IMR-90 (cell line): ENCODE results near the gene GPATCH2. TPM values are rescaled to one million over a fixed set of nuclear protein-coding genes. Genes with fewer than 3 reads are reported as not detected.

Source experiments
- ATAC-seq: fragments of 200-7000 bp; cut with Tn5 transposase; 2 replicates; pipeline ENCODE4 v1.9.1; 2020; ENCODE audit warnings: low read depth, mild to moderate bottlenecking, moderate library complexity
- BruUV-seq: library from RNA; stranded (reverse); fragments of 400-500 nt; replicated peaks from 2 replicates; lab custom pipeline; 2021; lab: Mats Ljungman, UMichigan
- CTCF ChIA-PET: fragments of 300-600 bp; formaldehyde crosslinking; extraction: SDS; loops from one replicate; lab custom pipeline; 2021; ENCODE audit warnings: antibody characterized with exemption; lab: Yijun Ruan, JAX
- POLR2A ChIA-PET: fragments of 300-600 bp; sonication (Branson Sonifier 250); formaldehyde crosslinking; loops from one replicate; lab custom pipeline; 2022; ENCODE audit warnings: antibody characterized with exemption; ENCODE audit not compliant: unreplicated experiment; lab: Charles Lee
- DNase-seq: peaks from one replicate; pipeline ENCODE4 v3.0.0; 2013
- H2AFZ ChIP-seq: replicated peaks from 2 replicates; pipeline ENCODE3; 2013; ENCODE audit warnings: low read length, mild to moderate bottlenecking; ENCODE audit not compliant: poor library complexity
- H2AK5ac ChIP-seq: 2 replicates; pipeline ENCODE4 v1.6.1; 2013; ENCODE audit warnings: low read depth, low read length, inconsistent platforms
- H2AK9ac ChIP-seq: replicated peaks from 2 replicates; pipeline ENCODE3; 2013; ENCODE audit warnings: mild to moderate bottlenecking, low read depth, low read length, moderate library complexity; ENCODE audit not compliant: poor library complexity
- H2BK120ac ChIP-seq: 2 replicates; pipeline ENCODE4 v1.6.1; 2013; ENCODE audit warnings: low read depth, low read length, inconsistent platforms
- H2BK15ac ChIP-seq: 3 replicates; pipeline ENCODE4 v1.6.1; 2013; ENCODE audit warnings: low read depth, low read length, inconsistent platforms
- H2BK20ac ChIP-seq: 2 replicates; pipeline ENCODE4 v1.6.1; 2013; ENCODE audit warnings: low read depth, mild to moderate bottlenecking, inconsistent platforms, low read length, moderate library complexity
- H2BK5ac ChIP-seq: 2 replicates; pipeline ENCODE4 v1.6.1; 2013; ENCODE audit warnings: mild to moderate bottlenecking, low read depth, low read length, inconsistent platforms; ENCODE audit not compliant: poor library complexity, severe bottlenecking
- H3K14ac ChIP-seq: replicated peaks from 2 replicates; pipeline ENCODE4 v1.6.1; 2013; ENCODE audit warnings: low read depth, low read length, inconsistent platforms
- H3K18ac ChIP-seq: 2 replicates; pipeline ENCODE4 v1.6.1; 2013; ENCODE audit warnings: low read depth, low read length, control low read depth
- H3K23ac ChIP-seq: 2 replicates; pipeline ENCODE4 v1.6.1; 2013; ENCODE audit warnings: low read depth, low read length, inconsistent platforms
- H3K27ac ChIP-seq: 2 replicates; pipeline ENCODE4 v1.5.1; 2013; ENCODE audit warnings: mild to moderate bottlenecking, control low read depth, low read length; ENCODE audit not compliant: insufficient read depth
- H3K27me3 ChIP-seq: 2 replicates; pipeline ENCODE4 v1.6.1; 2013; ENCODE audit warnings: low read length; ENCODE audit not compliant: control insufficient read depth, insufficient read depth
- H3K36me3 ChIP-seq: 2 replicates; pipeline ENCODE4 v1.6.1; 2013; ENCODE audit warnings: low read length, mixed read lengths; ENCODE audit not compliant: control insufficient read depth, insufficient read depth
- H3K4ac ChIP-seq: 2 replicates; pipeline ENCODE4 v1.6.1; 2013; ENCODE audit warnings: low read depth, low read length, inconsistent platforms
- H3K4me1 ChIP-seq: 2 replicates; pipeline ENCODE4 v1.6.1; 2013; ENCODE audit warnings: low read length, mixed read lengths; ENCODE audit not compliant: control insufficient read depth, insufficient read depth
- H3K4me2 ChIP-seq: 2 replicates; pipeline ENCODE4 v1.6.1; 2013; ENCODE audit warnings: low read depth, mild to moderate bottlenecking, control low read depth, low read length, moderate library complexity
- H3K4me3 ChIP-seq: 2 replicates; pipeline ENCODE4 v1.5.1; 2013; ENCODE audit warnings: low read depth, mild to moderate bottlenecking, control low read depth, low read length, moderate library complexity; ENCODE audit not compliant: insufficient read depth
- H3K56ac ChIP-seq: 2 replicates; pipeline ENCODE4 v1.6.1; 2013; ENCODE audit warnings: low read length, inconsistent platforms; ENCODE audit not compliant: insufficient read depth; ENCODE audit errors: extremely low read depth
- H3K79me1 ChIP-seq, 2 experiments: 2 replicates each; pipeline ENCODE4 v1.6.1; 2013; ENCODE audit warnings: low read length in 2 of 2, inconsistent platforms in 1 of 2, low read depth in 1 of 2
- H3K9ac ChIP-seq: 2 replicates; pipeline ENCODE4 v1.6.1; 2013; ENCODE audit warnings: low read depth, low read length, control low read depth
- H3K9me1 ChIP-seq: 2 replicates; pipeline ENCODE4 v1.6.1; 2013; ENCODE audit warnings: low read length, inconsistent platforms; ENCODE audit not compliant: insufficient read depth
- H3K9me3 ChIP-seq: 2 replicates; pipeline ENCODE4 v1.6.1; 2013; ENCODE audit warnings: low read length; ENCODE audit not compliant: control insufficient read depth, insufficient read depth
- H4K20me1 ChIP-seq: 2 replicates; pipeline ENCODE4 v1.6.1; 2013; ENCODE audit warnings: low read length, inconsistent platforms; ENCODE audit not compliant: insufficient read depth
- H4K5ac ChIP-seq: 2 replicates; pipeline ENCODE4 v1.6.1; 2013; ENCODE audit warnings: mild to moderate bottlenecking, low read depth, low read length, control low read depth
- H4K8ac ChIP-seq, 2 experiments: 2 replicates each; pipeline ENCODE4 v1.6.1; 2013; ENCODE audit warnings: low read depth in 2 of 2, low read length in 2 of 2, control low read depth in 1 of 2, inconsistent platforms in 1 of 2
- H4K91ac ChIP-seq: 2 replicates; pipeline ENCODE4 v1.6.1; 2013; ENCODE audit warnings: low read depth, low read length, inconsistent platforms; ENCODE audit not compliant: insufficient read depth
- BHLHE40 ChIP-seq: fragments of 150-350 bp; IDR thresholded peaks from 2 replicates; pipeline ENCODE4 v1.6.1; 2016; ENCODE audit warnings: mild to moderate bottlenecking, low read depth, low read length
- CEBPB ChIP-seq: IDR thresholded peaks from 2 replicates; pipeline ENCODE4 v1.6.1; 2012; ENCODE audit warnings: low read depth, low read length, improper control_type of control experiment
- CHD1 ChIP-seq: IDR thresholded peaks from 2 replicates; pipeline ENCODE4 v1.6.1; 2012; ENCODE audit warnings: low read depth, low read length, improper control_type of control experiment
- WGBS, 2 experiments: methylation state at CpG; one replicate each; pipeline versions ENCODE4 v1.1.5 to v1.1.7; 2013; ENCODE audit warnings: missing lambda C conversion rate in 2 of 2; ENCODE audit not compliant: insufficient read length in 1 of 2; ENCODE audit errors: extremely low coverage in 2 of 2; 5-methylcytosine and 5-hydroxymethylcytosine counted together
- dilution Hi-C: fragments of 300-500 bp; cut with HindIII; formaldehyde crosslinking; loops from one replicate; pipeline ENCODE4 v1.14.3; 2018; ENCODE audit warnings: low sequenced_read_pairs; ENCODE audit not compliant: unreplicated experiment
- in situ Hi-C: fragments of 300-500 bp; cut with MboI; formaldehyde crosslinking; loops from 3 replicates; pipeline ENCODE4 v1.14.3; 2019; ENCODE audit warnings: low sequenced_read_pairs, inconsistent platforms, mixed read lengths
- intact Hi-C: fragments of 100-400 bp; cut with micrococcal nuclease; formaldehyde crosslinking; loops from 2 replicates; pipeline ENCODE4 v1.10.0; 2022
- polyA plus RNA-seq, 3 experiments: library from polyadenylated mRNA; depleted of rRNA; stranded (reverse); fragments of >200 nt; gene quantifications; 2 replicates each; pipeline ENCODE4 v1.2.3, GENCODE V29; 2012; ENCODE audit warnings: low replicate concordance in 1 of 3
- total RNA-seq: library from RNA; depleted of rRNA; stranded (reverse); fragments of >200 nt; gene quantifications from 2 replicates; pipeline ENCODE4 v1.2.3, GENCODE V29; 2012

GPATCH2 gene
- total and polyA plus RNA-seq, 2 of the 4 experiments (the other 2 are of a cell fraction): 4.7 to 11.8 TPM

- peaks cover 2% of the 10 kb centered on the region for H3K4me1 ChIP-seq
- no TSS peak for BruUV-seq
- H2AK9ac ChIP-seq: no peak overlapping the region
- H3K56ac ChIP-seq: peak overlapping the region; percentile 26; the same call in 1 of the 2 replicates
- H3K18ac ChIP-seq: peak overlapping the region; percentile 12
- TF ChIP-seq CHD1: no peak
- TF ChIP-seq CEBPB: peak; percentile 24; the same call in 1 of the 2 replicates
- no peak for TF ChIP-seq BHLHE40
- no peaks in the 10 kb centered on the region for H3K79me1 ChIP-seq
- peak overlapping the region; percentile 53 for H2BK120ac ChIP-seq
- no peaks in the 10 kb centered on the region; the same call in 1 of the 2 replicates for H3K9me3 ChIP-seq
- no peaks in the 10 kb centered on the region for H3K27me3 ChIP-seq
- H4K91ac ChIP-seq: 0 out of 2 replicates have a peak overlapping the region, but pooled peaks have one; percentile 43
- H2BK15ac ChIP-seq: no peak overlapping the region
- DNase-seq (peak; percentile 58), ATAC-seq (peak; percentile 85)
- H3K4me3 ChIP-seq: peak overlapping the region; percentile 12; the same call in 1 of the 2 replicates
- H4K20me1 ChIP-seq: no peaks in the 10 kb centered on the region
- H2AFZ ChIP-seq: peak overlapping the region; percentile 85
- no peak overlapping the region for H3K14ac ChIP-seq
- H2AK5ac ChIP-seq: no peak overlapping the region
- no peaks in the 10 kb centered on the region for H3K9me1 ChIP-seq
- peak overlapping the region; percentile 23; the same call in 1 of the 2 replicates for H2BK20ac ChIP-seq
- no peak overlapping the region for H3K23ac ChIP-seq
- peak overlapping the region; percentile 24; the same call in 1 of the 2 replicates for H3K9ac ChIP-seq
- no peaks in the 10 kb centered on the region for H3K36me3 ChIP-seq
- dilution Hi-C loops: no loop called here
- CTCF ChIA-PET: interaction anchor here (0.6 kb wide), 1 partner anchor 61 kb away, joined by 3 read pairs; no protein-coding TSS in a partner anchor
- intact Hi-C loops: loop anchor here (2.0 to 10.0 kb wide), 3 partner anchors 242 to 814 kb away; no protein-coding TSS in a partner anchor
- no peak overlapping the region for H4K5ac ChIP-seq
- H3K4ac ChIP-seq: peak overlapping the region; percentile 14
- H3K4me2 ChIP-seq: peak overlapping the region; percentile 80
- in situ Hi-C loops: no loop called here
- POLR2A ChIA-PET: interaction anchor here (0.6 kb wide), 1 partner anchor 1459 kb away, joined by 4 read pairs; no protein-coding TSS in a partner anchor
- no CpG with 5 or more reads among the region's 14 CpGs for WGBS, 2 experiments
- H3K27ac ChIP-seq: peak overlapping the region; percentile 45; the same call in 1 of the 2 replicates
- H2BK5ac ChIP-seq: peak overlapping the region; percentile 39
- H4K8ac ChIP-seq: peak overlapping the region in 1 of 2 experiments; percentile 43; a peak in 1 of 4 replicates
These were observed 212.4 kb downstream of the GPATCH2 start for GRCh38 chr1:217418269-217419193.
